K562 (cell line): ENCODE measurements around the gene CTTNBP2NL. TPM values are rescaled to one million over a fixed set of nuclear protein-coding genes. Genes with fewer than 3 reads are reported as not detected.

ENCODE experiments used
- MTA1 ChIP-seq: fragments of 450-650 bp; IDR thresholded peaks from 2 replicates; pipeline ENCODE4 v1.6.1; 2017; ENCODE audit warnings: borderline replicate concordance
- SIN3B ChIP-seq: fragments of 450-650 bp; IDR thresholded peaks from 2 replicates; pipeline ENCODE4 v1.6.1; 2017; ENCODE audit warnings: low read depth, mild to moderate bottlenecking, moderate library complexity
- ZNF436 ChIP-seq: fragments of 250-450, 450-650 bp; sonication (Bioruptor Pico); formaldehyde crosslinking; IDR thresholded peaks from 2 replicates; pipeline ENCODE4 v1.7.0; 2020; ENCODE audit warnings: mild to moderate bottlenecking
- polyA plus RNA-seq, 8 experiments: library from polyadenylated mRNA; depleted of rRNA in 4 of 8; stranded (reverse) in 5 of 8; unstranded in 3 of 8; fragments of >200 nt; fragmentation: Nextera tagmentation in 2 of 8; fragmentation: Illumina TruSeq in 1 of 8; extraction: Ambion mirVana in 2 of 8; extraction: Trizol in 1 of 8; gene quantifications; 2 replicates each; pipeline versions ENCODE4 v1.2.1 to v1.2.3, GENCODE V29; 2011 to 2014; ENCODE audit warnings: inconsistent platforms in 1 of 8, missing spikeins in 1 of 8
- total RNA-seq, 7 experiments: library from RNA; depleted of rRNA in 6 of 7; stranded (reverse); fragments of >200 nt in 6 of 7; fragmentation: Illumina TruSeq in 2 of 7; extraction: Trizol in 2 of 7; gene quantifications; 2 replicates each; pipeline versions ENCODE4 v1.2.1 to v1.2.3, GENCODE V29; 2011 to 2021; ENCODE audit warnings: low replicate concordance in 1 of 7
- TF ChIP-seq, protein P1 (sequence below): fragments of 250-450 bp; sonication (Bioruptor Pico); IDR thresholded peaks from 2 replicates; pipeline ENCODE4 v1.8.0; 2022; ENCODE audit warnings: moderate library complexity, mild to moderate bottlenecking, inconsistent platforms
- TF ChIP-seq, protein P2 (sequence below), 2 experiments: IDR thresholded peaks; 2 replicates each; pipeline ENCODE4 v1.6.1; 2011; ENCODE audit warnings: borderline replicate concordance in 1 of 2, control low read depth in 1 of 2, low read depth in 1 of 2, low read length in 1 of 2, mild to moderate bottlenecking in 1 of 2, mixed read lengths in 1 of 2, moderate library complexity in 1 of 2; ENCODE audit not compliant: insufficient read depth in 1 of 2, insufficient read length in 1 of 2, poor library complexity in 1 of 2, severe bottlenecking in 1 of 2; ENCODE audit errors: extremely low read depth in 1 of 2
- TF ChIP-seq, protein P3 (sequence below): fragments of 450-650 bp; IDR thresholded peaks from 2 replicates; pipeline ENCODE4 v1.6.1; 2016; ENCODE audit warnings: low read depth, mild to moderate bottlenecking, moderate library complexity
- TF ChIP-seq, protein P4 (sequence below): fragments of 450-650 bp; IDR thresholded peaks from 2 replicates; pipeline ENCODE4 v1.6.1; 2018; ENCODE audit not compliant: partially characterized antibody

The CTTNBP2NL gene
- total and polyA plus RNA-seq, 9 of the 15 experiments (the other 6 are each of a cell fraction or from before 2014, with no cell fraction given) = 0.27 to 1.4 (median 0.62) TPM

DNA sequence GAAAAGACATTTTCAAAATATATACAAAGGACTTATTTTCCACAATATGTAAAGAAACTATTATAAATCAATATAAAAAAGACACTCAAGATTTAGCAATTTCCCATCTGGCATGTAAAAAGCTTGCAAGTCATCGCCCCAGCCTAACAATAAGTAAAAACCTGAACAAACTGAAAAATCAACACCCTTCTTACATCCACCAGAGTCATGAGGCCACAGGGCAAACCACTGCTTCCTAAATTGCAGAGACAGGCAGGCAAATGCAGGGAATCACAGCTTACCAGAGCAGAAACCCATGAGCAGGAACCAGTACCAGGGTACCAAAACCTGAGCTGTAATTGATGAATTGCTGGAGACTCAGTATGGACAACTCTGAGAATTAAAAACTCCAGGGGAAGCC lies 96.1 kb downstream of the CTTNBP2NL start (continued):
- TF ChIP-seq ZNF436 (CRISPR knock-in tag) (no peak), SIN3B (no peak), MTA1 (no peak)
- TF ChIP-seq, protein P1, sequence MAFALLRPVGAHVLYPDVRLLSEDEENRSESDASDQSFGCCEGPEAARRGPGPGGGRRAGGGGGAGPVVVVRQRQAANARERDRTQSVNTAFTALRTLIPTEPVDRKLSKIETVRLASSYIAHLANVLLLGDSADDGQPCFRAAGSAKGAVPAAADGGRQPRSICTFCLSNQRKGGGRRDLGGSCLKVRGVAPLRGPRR (CRISPR knock-in tag) = no peak
- TF ChIP-seq, protein P2, sequence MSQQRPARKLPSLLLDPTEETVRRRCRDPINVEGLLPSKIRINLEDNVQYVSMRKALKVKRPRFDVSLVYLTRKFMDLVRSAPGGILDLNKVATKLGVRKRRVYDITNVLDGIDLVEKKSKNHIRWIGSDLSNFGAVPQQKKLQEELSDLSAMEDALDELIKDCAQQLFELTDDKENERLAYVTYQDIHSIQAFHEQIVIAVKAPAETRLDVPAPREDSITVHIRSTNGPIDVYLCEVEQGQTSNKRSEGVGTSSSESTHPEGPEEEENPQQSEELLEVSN (IDR thresholded peaks at IDR 0.05; ENCODE audit: borderline replicate concordance in 1 of 2, extremely low read depth in 1 of 2, insufficient read depth in 1 of 2, insufficient read length in 1 of 2, low read depth in 1 of 2, low read length in 1 of 2, poor library complexity in 1 of 2, severe bottlenecking in 1 of 2) = no peak
- TF ChIP-seq, protein P3, sequence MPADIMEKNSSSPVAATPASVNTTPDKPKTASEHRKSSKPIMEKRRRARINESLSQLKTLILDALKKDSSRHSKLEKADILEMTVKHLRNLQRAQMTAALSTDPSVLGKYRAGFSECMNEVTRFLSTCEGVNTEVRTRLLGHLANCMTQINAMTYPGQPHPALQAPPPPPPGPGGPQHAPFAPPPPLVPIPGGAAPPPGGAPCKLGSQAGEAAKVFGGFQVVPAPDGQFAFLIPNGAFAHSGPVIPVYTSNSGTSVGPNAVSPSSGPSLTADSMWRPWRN = no peak
- TF ChIP-seq, protein P4, sequence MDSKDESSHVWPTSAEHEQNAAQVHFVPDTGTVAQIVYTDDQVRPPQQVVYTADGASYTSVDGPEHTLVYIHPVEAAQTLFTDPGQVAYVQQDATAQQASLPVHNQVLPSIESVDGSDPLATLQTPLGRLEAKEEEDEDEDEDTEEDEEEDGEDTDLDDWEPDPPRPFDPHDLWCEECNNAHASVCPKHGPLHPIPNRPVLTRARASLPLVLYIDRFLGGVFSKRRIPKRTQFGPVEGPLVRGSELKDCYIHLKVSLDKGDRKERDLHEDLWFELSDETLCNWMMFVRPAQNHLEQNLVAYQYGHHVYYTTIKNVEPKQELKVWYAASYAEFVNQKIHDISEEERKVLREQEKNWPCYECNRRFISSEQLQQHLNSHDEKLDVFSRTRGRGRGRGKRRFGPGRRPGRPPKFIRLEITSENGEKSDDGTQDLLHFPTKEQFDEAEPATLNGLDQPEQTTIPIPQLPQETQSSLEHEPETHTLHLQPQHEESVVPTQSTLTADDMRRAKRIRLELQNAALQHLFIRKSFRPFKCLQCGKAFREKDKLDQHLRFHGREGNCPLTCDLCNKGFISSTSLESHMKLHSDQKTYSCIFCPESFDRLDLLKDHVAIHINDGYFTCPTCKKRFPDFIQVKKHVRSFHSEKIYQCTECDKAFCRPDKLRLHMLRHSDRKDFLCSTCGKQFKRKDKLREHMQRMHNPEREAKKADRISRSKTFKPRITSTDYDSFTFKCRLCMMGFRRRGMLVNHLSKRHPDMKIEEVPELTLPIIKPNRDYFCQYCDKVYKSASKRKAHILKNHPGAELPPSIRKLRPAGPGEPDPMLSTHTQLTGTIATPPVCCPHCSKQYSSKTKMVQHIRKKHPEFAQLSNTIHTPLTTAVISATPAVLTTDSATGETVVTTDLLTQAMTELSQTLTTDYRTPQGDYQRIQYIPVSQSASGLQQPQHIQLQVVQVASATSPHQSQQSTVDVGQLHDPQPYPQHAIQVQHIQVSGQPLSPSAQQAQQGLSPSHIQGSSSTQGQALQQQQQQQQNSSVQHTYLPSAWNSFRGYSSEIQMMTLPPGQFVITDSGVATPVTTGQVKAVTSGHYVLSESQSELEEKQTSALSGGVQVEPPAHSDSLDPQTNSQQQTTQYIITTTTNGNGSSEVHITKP = no peak
